Measurements from ENCODE around the gene GPR156. TPM values are rescaled to one million over a fixed set of nuclear protein-coding genes. Genes with fewer than 3 reads are reported as not detected.

GPR156 gene
- polyA plus RNA-seq, 2 of the 4 experiments (the other 2 are of a cell fraction): 0.43 to 0.68 TPM

GRCh38 chr3:120145542-120146285 is 139.3 kb downstream of the GPR156 start:
- 38% methylated on average over 3 of the region's 3 CpGs for WGBS (ENCODE audit: missing lambda C conversion rate)
- Histone ChIP-seq H3K27ac (peak overlapping the region; percentile 61 to 82), H3K4me1 (peaks cover 41% of the 10 kb centered on the region), H3K4me2 (peak overlapping the region; percentile 64), H3K4me3 (no peak overlapping the region), H3K9me3 (no peaks in the 10 kb centered on the region)
- ATAC-seq (peak; percentile 70 to 78), DNase-seq (ENCODE audit: low read depth in 1 of 2, low spot score in 1 of 2) (peak; percentile 50 to 61), FAIRE-seq (no peak)
- TF ChIP-seq REST (IDR thresholded peaks at IDR 0.05) (no peak), EP300 (IDR thresholded peaks at IDR 0.05) (peak in 1 of 2 experiments; percentile 33; a peak in 1 of 5 replicates), TFCP2L1 (CRISPR knock-in tag; IDR thresholded peaks at IDR 0.05) (no peak), FOSL2 (IDR thresholded peaks at IDR 0.05) (no peak), FOSL2 (CRISPR knock-in tag; IDR thresholded peaks at IDR 0.05) (peak; percentile 81), JUNB (IDR thresholded peaks at IDR 0.05) (peak; percentile 45; the same call in 1 of the 2 replicates), ESRRA (IDR thresholded peaks at IDR 0.05; ENCODE audit: borderline replicate concordance, low read length) (no peak), JUN (IDR thresholded peaks at IDR 0.05) (no peak), BCL3 (IDR thresholded peaks at IDR 0.05) (0 out of 3 replicates have a peak, but pooled peaks have one; percentile 22), MAFK (IDR thresholded peaks at IDR 0.05; ENCODE audit: partially characterized antibody) (peak; percentile 81), CEBPB (IDR thresholded peaks at IDR 0.05) (peak; percentile 18 to 45; a peak in 1 of 4 replicates), RAD21 (conservative IDR thresholded peaks at IDR 0.05 in 1 of 2, IDR thresholded peaks at IDR 0.05 in 1 of 2) (peak in 1 of 2 experiments; percentile 17; a peak in 1 of 5 replicates), E2F6 (IDR thresholded peaks at IDR 0.05; ENCODE audit: borderline replicate concordance, low read depth) (no peak), RARB (CRISPR knock-in tag; IDR thresholded peaks at IDR 0.05) (no peak), ZSCAN20 (CRISPR knock-in tag; IDR thresholded peaks at IDR 0.05) (no peak), EHMT2 (IDR thresholded peaks at IDR 0.05; ENCODE audit: low read depth) (no peak), TP53 (CRISPR knock-in tag; IDR thresholded peaks at IDR 0.05) (no peak)
- ChIA-PET POLR2A (interaction anchor here (0.5 kb wide), 1 partner anchor 50 kb away, joined by 4 read pairs; no protein-coding TSS in a partner anchor), CTCF (interaction anchor here (1.2 to 2.2 kb wide), 2 partner anchors 12 to 52 kb away, joined by 6 read pairs; no protein-coding TSS in a partner anchor)

- ATAC-seq (peak; percentile 37 to 66; a peak in 4 of 6 replicates), DNase-seq (ENCODE audit: low read depth in 1 of 2, low spot score in 1 of 2) (peak in 1 of 2 experiments; percentile 33), FAIRE-seq (no peak)
- TF ChIP-seq MAX (IDR thresholded peaks at IDR 0.05) (peak; percentile 36; the same call in 1 of the 2 replicates), RAD21 (conservative IDR thresholded peaks at IDR 0.05 in 1 of 2, IDR thresholded peaks at IDR 0.05 in 1 of 2) (peak in 1 of 2 experiments; percentile 17; a peak in 2 of 5 replicates), CEBPB (IDR thresholded peaks at IDR 0.05) (no peak), HOXB5 (CRISPR knock-in tag; IDR thresholded peaks at IDR 0.05) (no peak), E2F6 (IDR thresholded peaks at IDR 0.05; ENCODE audit: borderline replicate concordance, low read depth) (0 out of 2 replicates have a peak, but pooled peaks have one; percentile 6), HEYL (CRISPR knock-in tag; IDR thresholded peaks at IDR 0.05) (no peak)
- Histone ChIP-seq H3K4me3 (no peak overlapping the region), H3K9me3 (no peaks in the 10 kb centered on the region), H3K4me1 (peaks cover 41% of the 10 kb centered on the region), H3K27ac (peak overlapping the region; percentile 61 to 82), H3K4me2 (peak overlapping the region; percentile 64; the same call in 2 of the 3 replicates)
- ChIA-PET CTCF (interaction anchor here (0.6 to 2.2 kb wide), 5 partner anchors 14 to 324 kb away, joined by 3 to 6 read pairs (median 3); no protein-coding TSS in a partner anchor), POLR2A (interaction anchor here (1.1 kb wide), 1 partner anchor 49 kb away, joined by 12 read pairs; no protein-coding TSS in a partner anchor)
- WGBS (ENCODE audit: missing lambda C conversion rate): 38% methylated on average over 4 of the region's 4 CpGs
Observed at GRCh38 chr3:120144267-120144666, 140.8 kb downstream of the GPR156 start.

Measured in A549 (cell line).